Nephron progenitor cell (in vitro differentiated cells): ENCODE results near the gene H19.

Source experiments
- DNase-seq: peaks from one replicate; pipeline ENCODE4 v3.0.0; 2021
- H3K27ac Mint-ChIP-seq: 2 replicates; pipeline ENCODE4 v1.8.0; 2021; ENCODE audit warnings: mild to moderate bottlenecking, moderate library complexity, mixed read lengths
- H3K27me3 Mint-ChIP-seq: 2 replicates; pipeline ENCODE4 v1.8.0; 2021; ENCODE audit warnings: mild to moderate bottlenecking, low read depth, mixed read lengths; ENCODE audit not compliant: poor library complexity
- H3K36me3 Mint-ChIP-seq: 2 replicates; pipeline ENCODE4 v1.8.0; 2021; ENCODE audit warnings: low read depth, mixed read lengths
- H3K4me1 Mint-ChIP-seq: 2 replicates; pipeline ENCODE4 v1.8.0; 2021; ENCODE audit warnings: mixed read lengths
- H3K4me3 Mint-ChIP-seq: 2 replicates; pipeline ENCODE4 v1.8.0; 2021; ENCODE audit warnings: mild to moderate bottlenecking, moderate library complexity, mixed read lengths
- H3K9me3 Mint-ChIP-seq: 2 replicates; pipeline ENCODE4 v1.8.0; 2021; ENCODE audit warnings: mild to moderate bottlenecking, moderate library complexity, mixed read lengths
- CTCF ChIP-seq: fragments of 200-600 bp; sonication (generic); IDR thresholded peaks from 2 replicates; pipeline ENCODE4 v1.5.0; 2021; ENCODE audit warnings: antibody characterized with exemption

H19 gene

GRCh38 chr11:1979607-1980006 lies 18.0 kb downstream of the H19 start:
- no peaks in the 10 kb centered on the region for H3K4me1 Mint-ChIP-seq
- no peak for TF ChIP-seq CTCF
- H3K36me3 Mint-ChIP-seq: no peaks in the 10 kb centered on the region
- no peak overlapping the region for H3K4me3 Mint-ChIP-seq
- no peaks in the 10 kb centered on the region for H3K27me3 Mint-ChIP-seq
- H3K27ac Mint-ChIP-seq: no peak overlapping the region
- H3K9me3 Mint-ChIP-seq: no peaks in the 10 kb centered on the region
- no peak for DNase-seq

DNA sequence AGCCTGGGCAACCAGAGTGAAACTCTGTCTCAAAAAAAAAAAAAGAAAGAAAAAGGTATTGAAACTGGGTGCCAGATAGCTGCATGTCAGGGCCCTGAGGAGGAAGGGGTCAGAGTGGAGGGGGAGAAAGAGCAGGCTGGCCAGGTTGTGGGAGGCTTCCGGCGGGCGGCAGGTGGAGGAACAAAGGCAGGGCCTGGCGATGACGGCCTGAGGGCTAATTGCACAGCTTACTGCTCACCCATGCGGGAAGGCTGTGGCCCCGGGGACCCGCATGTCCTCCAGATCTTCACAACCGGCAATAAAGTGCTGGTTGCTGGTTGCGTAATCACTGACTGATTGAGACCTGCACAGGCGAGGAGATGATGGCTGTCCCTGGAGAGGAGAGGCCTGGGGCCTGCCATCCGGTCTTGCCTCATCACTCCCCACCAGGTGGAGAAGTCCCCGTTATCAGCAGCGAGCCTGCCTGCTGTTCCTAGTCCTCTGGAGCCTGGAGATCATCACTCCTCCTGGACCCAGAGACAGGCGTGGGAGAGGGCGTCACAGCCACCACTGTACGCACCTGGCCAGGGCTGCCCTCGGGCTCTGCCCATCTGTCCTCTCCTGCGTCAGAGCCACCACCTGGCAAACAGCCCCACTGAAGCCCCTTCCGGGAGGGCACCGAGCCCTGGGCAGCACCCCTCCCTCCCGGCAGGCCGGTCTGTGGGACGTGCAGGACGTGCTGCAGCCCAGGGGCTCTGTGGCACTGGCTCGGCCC lies 18.7 kb downstream of the H19 start:
- no peak for DNase-seq
- no peaks in the 10 kb centered on the region for H3K9me3 Mint-ChIP-seq
- H3K36me3 Mint-ChIP-seq: no peaks in the 10 kb centered on the region
- no peaks in the 10 kb centered on the region for H3K4me1 Mint-ChIP-seq
- no peaks in the 10 kb centered on the region for H3K27me3 Mint-ChIP-seq
- no peak for TF ChIP-seq CTCF
- no peak overlapping the region for H3K4me3 Mint-ChIP-seq
- H3K27ac Mint-ChIP-seq: no peak overlapping the region

DNA sequence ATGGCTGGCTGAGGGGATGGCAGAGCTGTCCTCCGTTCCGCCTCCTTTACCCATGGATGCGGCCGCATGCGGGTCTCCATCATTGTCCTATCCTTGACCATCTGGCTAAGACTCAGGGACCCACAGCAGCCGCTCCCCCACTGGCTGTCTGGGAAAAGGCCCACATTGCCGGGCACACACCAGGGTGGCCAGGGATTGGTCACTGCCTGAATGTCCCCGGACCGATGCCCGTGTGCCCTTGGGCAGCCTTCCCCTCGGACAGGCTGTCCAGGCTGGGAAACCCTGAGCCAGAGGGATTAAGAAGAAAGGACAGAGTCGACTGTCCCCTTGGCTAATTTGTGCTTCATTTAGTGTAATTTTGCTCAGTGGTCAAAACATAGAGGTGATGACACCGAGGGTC lies 22.5 kb downstream of the H19 start:
- no peaks in the 10 kb centered on the region for H3K4me1 Mint-ChIP-seq
- DNase-seq: no peak
- no peaks in the 10 kb centered on the region for H3K36me3 Mint-ChIP-seq
- H3K4me3 Mint-ChIP-seq: no peak overlapping the region
- no peaks in the 10 kb centered on the region for H3K27me3 Mint-ChIP-seq
- no peaks in the 10 kb centered on the region for H3K9me3 Mint-ChIP-seq
- no peak overlapping the region for H3K27ac Mint-ChIP-seq
- no peak for TF ChIP-seq CTCF

GRCh38 chr11:1970956-1971355 lies 26.7 kb downstream of the H19 start:
- H3K36me3 Mint-ChIP-seq: no peaks in the 10 kb centered on the region
- TF ChIP-seq CTCF: no peak
- H3K27ac Mint-ChIP-seq: no peak overlapping the region
- H3K4me3 Mint-ChIP-seq: no peak overlapping the region
- no peak for DNase-seq
- no peaks in the 10 kb centered on the region for H3K9me3 Mint-ChIP-seq
- no peaks in the 10 kb centered on the region for H3K27me3 Mint-ChIP-seq
- no peaks in the 10 kb centered on the region for H3K4me1 Mint-ChIP-seq

DNA sequence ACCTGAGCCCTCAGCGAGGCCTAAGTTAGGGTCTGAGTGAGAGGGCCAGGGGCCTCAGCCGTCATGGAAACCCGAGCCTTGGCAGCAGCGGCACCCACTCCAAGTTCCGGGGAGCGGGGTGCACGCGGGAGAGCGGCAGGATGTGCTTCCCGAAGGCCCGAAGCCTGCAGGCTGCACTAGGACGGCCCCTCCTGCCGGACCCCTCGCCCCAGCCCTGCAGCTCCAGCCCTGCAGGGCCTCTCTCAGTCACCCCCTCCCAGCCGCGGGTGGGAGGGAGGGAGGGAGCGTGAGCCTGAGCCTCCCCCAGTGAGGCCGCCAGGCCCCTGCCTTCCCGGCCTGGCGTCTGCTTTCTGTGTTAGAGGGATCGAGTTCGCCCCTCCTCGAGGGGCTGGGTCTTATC lies 27.9 kb downstream of the H19 start:
- Mint-ChIP-seq H3K27ac (no peak overlapping the region), H3K36me3 (no peaks in the 10 kb centered on the region), H3K27me3 (no peaks in the 10 kb centered on the region), H3K9me3 (no peaks in the 10 kb centered on the region), H3K4me3 (no peak overlapping the region), H3K4me1 (no peaks in the 10 kb centered on the region)
- TF ChIP-seq CTCF: no peak
- DNase-seq: no peak

GRCh38 chr11:1969035-1969434 lies 28.6 kb downstream of the H19 start:
- H3K36me3 Mint-ChIP-seq: no peaks in the 10 kb centered on the region
- no peaks in the 10 kb centered on the region for H3K9me3 Mint-ChIP-seq
- H3K4me1 Mint-ChIP-seq: no peaks in the 10 kb centered on the region
- no peak overlapping the region for H3K4me3 Mint-ChIP-seq
- no peak for TF ChIP-seq CTCF
- no peak for DNase-seq
- no peak overlapping the region for H3K27ac Mint-ChIP-seq
- no peaks in the 10 kb centered on the region for H3K27me3 Mint-ChIP-seq
